Measurements from ENCODE around the gene F7. TPM values are rescaled to one million over a fixed set of nuclear protein-coding genes. Genes with fewer than 3 reads are reported as not detected.
"Not testable (repeated sequence)": the region's sequence is repeated elsewhere in the genome, so short reads cannot be mapped to it uniquely, and the experiment has no call there.

F7 gene
- total RNA-seq = under 1 TPM in 1 of 2 donors, not detected in 1; 0.20 TPM

GRCh38 chr13:113105032-113105920 lies at the start of gene F7:
F7 (plus strand) TSS chr13:113105791; CDS start chr13:113105842, 51 bp downstream.
- peaks cover 0 to 9% of the 10 kb centered on the region in 2 donors for H3K4me1 ChIP-seq
- H3K27me3 ChIP-seq = peaks cover 0 to 10% of the 10 kb centered on the region in 2 donors
- DNase-seq (ENCODE audit: low spot score) = no peak
- H3K36me3 ChIP-seq = no peaks in the 10 kb centered on the region
- no peak within 1 kb of the TSS for H3K27ac ChIP-seq
- H3K4me3 ChIP-seq = no peak within 1 kb of the TSS
- H3K9me3 ChIP-seq = no peaks in the 10 kb centered on the region
- no peak for TF ChIP-seq CTCF (IDR thresholded peaks at IDR 0.05)

- no peaks in the 10 kb centered on the region for H3K9me3 ChIP-seq
- H3K36me3 ChIP-seq = no peaks in the 10 kb centered on the region
- H3K4me1 ChIP-seq = no peaks in the 10 kb centered on the region
- H3K27ac ChIP-seq = no peak overlapping the region
- H3K4me3 ChIP-seq = no peak overlapping the region
- DNase-seq (ENCODE audit: low spot score) = no peak
- H3K27me3 ChIP-seq = no peaks in the 10 kb centered on the region
- no peak for TF ChIP-seq CTCF (IDR thresholded peaks at IDR 0.05)
These were observed 48.5 kb upstream of the F7 start for GRCh38 chr13:113057084-113057483.

- not testable (repeated sequence) for DNase-seq (ENCODE audit: low spot score); H3K36me3 ChIP-seq; H3K4me1 ChIP-seq; H3K27me3 ChIP-seq; H3K9me3 ChIP-seq; H3K4me3 ChIP-seq; H3K27ac ChIP-seq
These were observed 48.0 kb upstream of the F7 start for GRCh38 chr13:113057559-113057958.

- H3K4me1 ChIP-seq = no peaks in the 10 kb centered on the region
- no peak overlapping the region for H3K4me3 ChIP-seq
- no peaks in the 10 kb centered on the region for H3K9me3 ChIP-seq
- H3K27ac ChIP-seq = no peak overlapping the region
- TF ChIP-seq CTCF (IDR thresholded peaks at IDR 0.05) = no peak
- DNase-seq (ENCODE audit: low spot score) = no peak
- H3K27me3 ChIP-seq = no peaks in the 10 kb centered on the region
- no peaks in the 10 kb centered on the region for H3K36me3 ChIP-seq
These were observed 47.2 kb upstream of the F7 start for GRCh38 chr13:113058129-113058987.

- no peaks in the 10 kb centered on the region for H3K4me1 ChIP-seq
- no peak overlapping the region for H3K27ac ChIP-seq
- H3K4me3 ChIP-seq = no peak overlapping the region
- no peaks in the 10 kb centered on the region for H3K27me3 ChIP-seq
- no peaks in the 10 kb centered on the region for H3K36me3 ChIP-seq
- DNase-seq (ENCODE audit: low spot score) = no peak
- no peaks in the 10 kb centered on the region for H3K9me3 ChIP-seq
- TF ChIP-seq CTCF (IDR thresholded peaks at IDR 0.05) = no peak
These were observed 46.4 kb upstream of the F7 start for GRCh38 chr13:113058988-113059850.
